ENCODE results near the gene BHLHE23.
"Not testable (repeated sequence)": the region's sequence is repeated elsewhere in the genome, so short reads cannot be mapped to it uniquely, and the experiment has no call there.

Gene BHLHE23

GRCh38 chr20:63043348-63044203 is 36.8 kb upstream of the BHLHE23 start:
- DNase-seq (ENCODE audit: low spot score) = no peak

- DNase-seq (ENCODE audit: low spot score) = peak; percentile 51
These were observed 35.8 kb upstream of the BHLHE23 start for GRCh38 chr20:63042448-63043071.

GRCh38 chr20:63041776-63042175 is 35.0 kb upstream of the BHLHE23 start:
- DNase-seq (ENCODE audit: low spot score) = no peak

GRCh38 chr20:63037669-63038268 is 31.0 kb upstream of the BHLHE23 start:
- DNase-seq (ENCODE audit: low spot score) = no peak

- DNase-seq (ENCODE audit: low spot score) = no peak
These were observed 29.5 kb upstream of the BHLHE23 start for GRCh38 chr20:63036291-63036690.

GRCh38 chr20:63035603-63036185 is 28.9 kb upstream of the BHLHE23 start:
- no peak for DNase-seq (ENCODE audit: low spot score)

GRCh38 chr20:63034710-63035602 is 28.2 kb upstream of the BHLHE23 start:
- not testable (repeated sequence) for DNase-seq (ENCODE audit: low spot score)

GRCh38 chr20:63033794-63034709 is 27.3 kb upstream of the BHLHE23 start:
- no peak for DNase-seq (ENCODE audit: low spot score)

GRCh38 chr20:63032861-63033793 is 26.4 kb upstream of the BHLHE23 start:
- no peak for DNase-seq (ENCODE audit: low spot score)

- no peak for DNase-seq (ENCODE audit: low spot score)
These were observed 25.4 kb upstream of the BHLHE23 start for GRCh38 chr20:63032026-63032800.

- DNase-seq (ENCODE audit: low spot score) = no peak
These were observed 24.7 kb upstream of the BHLHE23 start for GRCh38 chr20:63031251-63032014.

GRCh38 chr20:63029358-63030121 is 22.8 kb upstream of the BHLHE23 start:
- DNase-seq (ENCODE audit: low spot score) = no peak

- DNase-seq (ENCODE audit: low spot score) = no peak
These were observed 21.7 kb upstream of the BHLHE23 start for GRCh38 chr20:63028461-63028921.

- DNase-seq (ENCODE audit: low spot score) = no peak
These were observed 21.2 kb upstream of the BHLHE23 start for GRCh38 chr20:63027922-63028389.

- no peak for DNase-seq (ENCODE audit: low spot score)
These were observed 20.6 kb upstream of the BHLHE23 start for GRCh38 chr20:63027221-63027921.

GRCh38 chr20:63026582-63027165 is 19.9 kb upstream of the BHLHE23 start:
- no peak for DNase-seq (ENCODE audit: low spot score)
